WTC11 (cell line): ENCODE measurements around the gene PTX4. TPM values are rescaled to one million over a fixed set of nuclear protein-coding genes. Genes with fewer than 3 reads are reported as not detected.

Source experiments
- ATAC-seq: fragments of 200-7000 bp; cut with Tn5 transposase; 2 replicates; pipeline ENCODE4 v1.10.0; 2021; ENCODE audit warnings: mild to moderate bottlenecking, moderate library complexity
- CTCF ChIA-PET: fragments of 300-600 bp; sonication (Branson Sonifier 250); formaldehyde crosslinking; loops from one replicate; lab custom pipeline; 2021; ENCODE audit warnings: antibody characterized with exemption; lab: Charles Lee
- POLR2A ChIA-PET: fragments of 350-600 bp; sonication (Branson Sonifier 250); formaldehyde crosslinking; loops from one replicate; lab custom pipeline; 2021; ENCODE audit warnings: antibody characterized with exemption; lab: Charles Lee
- DNase-seq: peaks from one replicate; pipeline ENCODE4 v3.0.0; 2021; ENCODE audit warnings: low spot score
- H3K27ac Mint-ChIP-seq: 2 replicates; pipeline ENCODE4 v1.8.0; 2021; ENCODE audit warnings: mixed read lengths
- H3K27me3 Mint-ChIP-seq: 2 replicates; pipeline ENCODE4 v1.8.0; 2021; ENCODE audit warnings: low read depth, mild to moderate bottlenecking, moderate library complexity, mixed read lengths
- H3K36me3 Mint-ChIP-seq: 2 replicates; pipeline ENCODE4 v1.8.0; 2021; ENCODE audit warnings: mixed read lengths
- H3K4me1 Mint-ChIP-seq: 2 replicates; pipeline ENCODE4 v1.8.0; 2022; ENCODE audit warnings: mixed read lengths
- H3K4me3 Mint-ChIP-seq: 2 replicates; pipeline ENCODE4 v1.8.0; 2021; ENCODE audit warnings: mild to moderate bottlenecking, moderate library complexity, mixed read lengths
- H3K9me3 Mint-ChIP-seq: 2 replicates; pipeline ENCODE4 v1.8.0; 2021; ENCODE audit warnings: mixed read lengths
- AR ChIP-seq: fragments of 250-450 bp; sonication (Bioruptor Pico); IDR thresholded peaks from 2 replicates; pipeline ENCODE4 v1.9.0; 2021; ENCODE audit warnings: mild to moderate bottlenecking
- ATF1 ChIP-seq: sonication (generic); formaldehyde crosslinking; IDR thresholded peaks from 2 replicates; pipeline ENCODE4 v1.8.1; 2023; ENCODE audit warnings: mild to moderate bottlenecking, moderate library complexity, missing genetic modification reagents
- CTCF ChIP-seq: fragments of 200-600 bp; IDR thresholded peaks from 2 replicates; pipeline ENCODE4 v1.8.0; 2022; ENCODE audit warnings: antibody characterized with exemption
- E2F1 ChIP-seq: sonication (generic); formaldehyde crosslinking; IDR thresholded peaks from 2 replicates; pipeline ENCODE4 v1.8.0; 2022; ENCODE audit warnings: mild to moderate bottlenecking, missing genetic modification reagents
- E2F4 ChIP-seq: sonication (generic); formaldehyde crosslinking; IDR thresholded peaks from 2 replicates; pipeline ENCODE4 v1.8.1; 2022; ENCODE audit warnings: low read depth, mild to moderate bottlenecking, moderate library complexity, missing genetic modification reagents, borderline replicate concordance
- HMGA2 ChIP-seq: fragments of 250-450 bp; sonication (Bioruptor Pico); IDR thresholded peaks from 2 replicates; pipeline ENCODE4 v1.4.0; 2021; ENCODE audit warnings: mild to moderate bottlenecking, moderate library complexity
- JUN ChIP-seq: sonication (generic); formaldehyde crosslinking; IDR thresholded peaks from 2 replicates; pipeline ENCODE4 v1.8.0; 2023; ENCODE audit warnings: mild to moderate bottlenecking, missing genetic modification reagents
- KAT7 ChIP-seq: sonication (generic); formaldehyde crosslinking; IDR thresholded peaks from 2 replicates; pipeline ENCODE4 v1.8.1; 2023; ENCODE audit warnings: missing genetic modification reagents, mild to moderate bottlenecking, borderline replicate concordance
- NFATC4 ChIP-seq: fragments of 250-450 bp; sonication (Bioruptor Pico); IDR thresholded peaks from 2 replicates; pipeline ENCODE4 v1.9.0; 2021; ENCODE audit warnings: mild to moderate bottlenecking
- NFE2L1 ChIP-seq: sonication (generic); formaldehyde crosslinking; IDR thresholded peaks from 2 replicates; pipeline ENCODE4 v1.8.1; 2023; ENCODE audit warnings: missing genetic modification reagents
- NFYB ChIP-seq: sonication (generic); formaldehyde crosslinking; conservative IDR thresholded peaks from 2 replicates; pipeline ENCODE4 v1.8.0; 2022; ENCODE audit warnings: low read depth, missing genetic modification reagents
- SP1 ChIP-seq: sonication (generic); formaldehyde crosslinking; conservative IDR thresholded peaks from 2 replicates; pipeline ENCODE4 v1.8.1; 2022; ENCODE audit warnings: missing genetic modification reagents
- ZNF232 ChIP-seq: sonication (generic); formaldehyde crosslinking; IDR thresholded peaks from 2 replicates; pipeline ENCODE4 v1.8.0; 2022; ENCODE audit warnings: mild to moderate bottlenecking, missing genetic modification reagents
- ZNF263 ChIP-seq: sonication (generic); formaldehyde crosslinking; IDR thresholded peaks from 2 replicates; pipeline ENCODE4 v1.8.1; 2022; ENCODE audit warnings: low read depth, mild to moderate bottlenecking, moderate library complexity, missing genetic modification reagents
- ZNF671 ChIP-seq: fragments of 250-450 bp; sonication (Bioruptor Pico); IDR thresholded peaks from 2 replicates; pipeline ENCODE4 v1.8.0; 2021; ENCODE audit warnings: mild to moderate bottlenecking
- total RNA-seq: library from RNA; stranded (reverse); gene quantifications from 3 replicates; pipeline ENCODE4 v1.2.3, GENCODE V29; 2021
- TF ChIP-seq, protein P1 (sequence below): fragments of 250-450 bp; sonication (Bioruptor Pico); IDR thresholded peaks from 2 replicates; pipeline ENCODE4 v1.9.0; 2021; ENCODE audit warnings: mild to moderate bottlenecking, borderline replicate concordance
- TF ChIP-seq, protein P2 (sequence below): fragments of 250-450 bp; sonication (Bioruptor Pico); IDR thresholded peaks from 2 replicates; pipeline ENCODE4 v1.8.0; 2021; ENCODE audit warnings: mild to moderate bottlenecking

The PTX4 gene
- total RNA-seq, 1 experiment from 2014 or later = 0.26 TPM

GRCh38 chr16:1447965-1448364 is 40.8 kb downstream of the PTX4 start:
- POLR2A ChIA-PET = no interaction called here
- no peak for DNase-seq
- Mint-ChIP-seq H3K27ac (no peak overlapping the region), H3K36me3 (peaks cover 6% of the 10 kb centered on the region; the same call in 1 of the 2 replicates), H3K4me3 (no peak overlapping the region)
- no peak for ATAC-seq
- TF ChIP-seq, protein P1, sequence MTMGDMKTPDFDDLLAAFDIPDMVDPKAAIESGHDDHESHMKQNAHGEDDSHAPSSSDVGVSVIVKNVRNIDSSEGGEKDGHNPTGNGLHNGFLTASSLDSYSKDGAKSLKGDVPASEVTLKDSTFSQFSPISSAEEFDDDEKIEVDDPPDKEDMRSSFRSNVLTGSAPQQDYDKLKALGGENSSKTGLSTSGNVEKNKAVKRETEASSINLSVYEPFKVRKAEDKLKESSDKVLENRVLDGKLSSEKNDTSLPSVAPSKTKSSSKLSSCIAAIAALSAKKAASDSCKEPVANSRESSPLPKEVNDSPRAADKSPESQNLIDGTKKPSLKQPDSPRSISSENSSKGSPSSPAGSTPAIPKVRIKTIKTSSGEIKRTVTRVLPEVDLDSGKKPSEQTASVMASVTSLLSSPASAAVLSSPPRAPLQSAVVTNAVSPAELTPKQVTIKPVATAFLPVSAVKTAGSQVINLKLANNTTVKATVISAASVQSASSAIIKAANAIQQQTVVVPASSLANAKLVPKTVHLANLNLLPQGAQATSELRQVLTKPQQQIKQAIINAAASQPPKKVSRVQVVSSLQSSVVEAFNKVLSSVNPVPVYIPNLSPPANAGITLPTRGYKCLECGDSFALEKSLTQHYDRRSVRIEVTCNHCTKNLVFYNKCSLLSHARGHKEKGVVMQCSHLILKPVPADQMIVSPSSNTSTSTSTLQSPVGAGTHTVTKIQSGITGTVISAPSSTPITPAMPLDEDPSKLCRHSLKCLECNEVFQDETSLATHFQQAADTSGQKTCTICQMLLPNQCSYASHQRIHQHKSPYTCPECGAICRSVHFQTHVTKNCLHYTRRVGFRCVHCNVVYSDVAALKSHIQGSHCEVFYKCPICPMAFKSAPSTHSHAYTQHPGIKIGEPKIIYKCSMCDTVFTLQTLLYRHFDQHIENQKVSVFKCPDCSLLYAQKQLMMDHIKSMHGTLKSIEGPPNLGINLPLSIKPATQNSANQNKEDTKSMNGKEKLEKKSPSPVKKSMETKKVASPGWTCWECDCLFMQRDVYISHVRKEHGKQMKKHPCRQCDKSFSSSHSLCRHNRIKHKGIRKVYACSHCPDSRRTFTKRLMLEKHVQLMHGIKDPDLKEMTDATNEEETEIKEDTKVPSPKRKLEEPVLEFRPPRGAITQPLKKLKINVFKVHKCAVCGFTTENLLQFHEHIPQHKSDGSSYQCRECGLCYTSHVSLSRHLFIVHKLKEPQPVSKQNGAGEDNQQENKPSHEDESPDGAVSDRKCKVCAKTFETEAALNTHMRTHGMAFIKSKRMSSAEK (CRISPR knock-in tag) = no peak
- TF ChIP-seq NFATC4 (no peak), E2F1 (CRISPR knock-in tag) (no peak), KAT7 (no peak), JUN (CRISPR knock-in tag) (no peak), E2F4 (CRISPR knock-in tag) (no peak), AR (CRISPR knock-in tag) (no peak), ATF1 (CRISPR knock-in tag) (no peak), SP1 (CRISPR knock-in tag) (no peak), NFYB (CRISPR knock-in tag) (no peak), ZNF263 (no peak), CTCF (no peak), HMGA2 (CRISPR knock-in tag) (no peak), NFE2L1 (CRISPR knock-in tag) (no peak), ZNF232 (CRISPR knock-in tag) (no peak), ZNF671 (CRISPR knock-in tag) (no peak)
- TF ChIP-seq, protein P2, sequence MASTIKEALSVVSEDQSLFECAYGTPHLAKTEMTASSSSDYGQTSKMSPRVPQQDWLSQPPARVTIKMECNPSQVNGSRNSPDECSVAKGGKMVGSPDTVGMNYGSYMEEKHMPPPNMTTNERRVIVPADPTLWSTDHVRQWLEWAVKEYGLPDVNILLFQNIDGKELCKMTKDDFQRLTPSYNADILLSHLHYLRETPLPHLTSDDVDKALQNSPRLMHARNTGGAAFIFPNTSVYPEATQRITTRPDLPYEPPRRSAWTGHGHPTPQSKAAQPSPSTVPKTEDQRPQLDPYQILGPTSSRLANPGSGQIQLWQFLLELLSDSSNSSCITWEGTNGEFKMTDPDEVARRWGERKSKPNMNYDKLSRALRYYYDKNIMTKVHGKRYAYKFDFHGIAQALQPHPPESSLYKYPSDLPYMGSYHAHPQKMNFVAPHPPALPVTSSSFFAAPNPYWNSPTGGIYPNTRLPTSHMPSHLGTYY (CRISPR knock-in tag) = no peak
- TF ChIP-seq, all 79 proteins: peak for 0
- no peaks in the 10 kb centered on the region for H3K9me3 Mint-ChIP-seq
- CTCF ChIA-PET = no interaction called here
- H3K27me3 Mint-ChIP-seq = no peaks in the 10 kb centered on the region
- H3K4me1 Mint-ChIP-seq = no peaks in the 10 kb centered on the region
